ENCODE measurements around the gene OGT.

GRCh38 chrX:71542411-71542810 is 9.5 kb downstream of the OGT start:
- no peak for TF ChIP-seq CTCF (IDR thresholded peaks at IDR 0.05)
- TF ChIP-seq POLR2A (IDR thresholded peaks at IDR 0.05) = no peak
